Subcutaneous abdominal adipose tissue (tissue), 5 donors: ENCODE measurements around the gene STK35.
"Not testable (repeated sequence)": the region's sequence is repeated elsewhere in the genome, so short reads cannot be mapped to it uniquely, and the experiment has no call there.

Source experiments
- H3K27ac ChIP-seq: one replicate; pipeline ENCODE4 v1.7.0; 2013; ENCODE audit warnings: low read depth, mild to moderate bottlenecking, inconsistent platforms, low read length, moderate library complexity
- H3K27me3 ChIP-seq, 5 donors: one replicate each; pipeline ENCODE4 v1.7.0; 2013; ENCODE audit warnings: low read length in 5 of 5, inconsistent platforms in 1 of 5; ENCODE audit not compliant: control insufficient read depth in 5 of 5, insufficient read depth in 4 of 5
- H3K36me3 ChIP-seq, 5 donors: one replicate each; pipeline ENCODE4 v1.7.0; 2013; ENCODE audit warnings: low read length in 5 of 5; ENCODE audit not compliant: control insufficient read depth in 5 of 5, insufficient read depth in 5 of 5
- H3K4me1 ChIP-seq, 5 donors: one replicate each; pipeline ENCODE4 v1.7.0; 2013; ENCODE audit warnings: low read length in 5 of 5, mild to moderate bottlenecking in 3 of 5, moderate library complexity in 1 of 5; ENCODE audit not compliant: control insufficient read depth in 5 of 5, insufficient read depth in 5 of 5
- H3K4me3 ChIP-seq, 5 donors: one replicate each; pipeline ENCODE4 v1.7.0; 2013; ENCODE audit warnings: low read length in 5 of 5, low read depth in 1 of 5
- H3K9ac ChIP-seq, 5 donors: one replicate each; pipeline ENCODE4 v1.7.0; 2013; ENCODE audit warnings: low read length in 5 of 5, mild to moderate bottlenecking in 4 of 5, moderate library complexity in 3 of 5
- H3K9me3 ChIP-seq, 5 donors: one replicate each; pipeline ENCODE4 v1.7.0; 2013; ENCODE audit warnings: low read length in 5 of 5; ENCODE audit not compliant: control insufficient read depth in 5 of 5
- donor health status: healthy.
- donor health status: healthy.
- donor health status: healthy.
- donor health status: healthy.
- donor health status: healthy.

Gene STK35

GRCh38 chr20:2176946-2177345 lies 75.3 kb downstream of the STK35 start:
- H3K27ac ChIP-seq = no peak overlapping the region
- no peaks in the 10 kb centered on the region for H3K36me3 ChIP-seq
- no peaks in the 10 kb centered on the region for H3K9me3 ChIP-seq
- H3K9ac ChIP-seq = no peak overlapping the region
- peaks cover 0 to 14% (median 3%) of the 10 kb centered on the region in 5 donors for H3K4me1 ChIP-seq
- no peak overlapping the region for H3K4me3 ChIP-seq
- H3K27me3 ChIP-seq = peaks cover 0 to 8% (median 4%) of the 10 kb centered on the region in 5 donors

- Histone ChIP-seq H3K9me3 (no peaks in the 10 kb centered on the region), H3K4me1 (peaks cover 0 to 11% (median 0%) of the 10 kb centered on the region in 5 donors), H3K27me3 (peaks cover 0 to 8% (median 4%) of the 10 kb centered on the region in 5 donors), H3K9ac (no peak overlapping the region), H3K4me3 (no peak overlapping the region), H3K36me3 (no peaks in the 10 kb centered on the region), H3K27ac (no peak overlapping the region)
These were observed 76.9 kb downstream of the STK35 start for GRCh38 chr20:2178318-2179232.

DNA sequence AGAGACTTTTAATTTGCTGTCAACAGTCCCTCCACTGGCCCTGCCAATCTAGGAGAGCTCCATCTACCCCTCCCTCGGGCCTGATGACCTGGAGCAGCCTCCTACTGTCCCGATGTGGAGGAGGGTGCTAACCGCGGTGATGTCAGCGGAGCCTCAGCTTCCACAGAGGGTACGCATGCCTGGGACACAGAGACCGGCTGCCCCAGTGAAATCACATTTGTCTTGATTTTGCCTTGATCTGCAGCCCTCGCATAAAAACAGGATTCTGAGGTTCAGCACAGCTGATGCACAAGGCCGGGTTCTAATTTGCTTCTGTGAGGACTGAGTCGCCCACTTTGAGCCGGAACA lies 77.6 kb downstream of the STK35 start:
- no peak overlapping the region for H3K27ac ChIP-seq

DNA sequence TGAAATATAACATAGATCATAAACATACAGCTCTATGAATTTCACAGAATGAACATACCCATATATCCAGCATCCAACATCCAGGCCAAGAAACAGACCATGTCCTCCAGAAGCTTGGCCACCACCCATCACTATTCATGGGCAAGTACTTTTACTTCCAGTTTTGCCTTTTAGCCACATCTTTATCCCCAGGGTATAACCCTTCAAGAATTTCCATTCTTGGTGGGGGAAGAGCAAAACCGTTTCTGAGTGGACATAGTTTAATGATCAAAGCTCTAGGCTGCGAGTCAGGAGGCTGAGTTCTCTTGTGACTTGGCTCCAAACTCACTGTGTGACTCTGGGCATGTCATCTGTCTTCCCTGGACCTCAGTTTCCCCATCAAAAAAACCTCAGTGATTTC lies 78.3 kb downstream of the STK35 start:
- Histone ChIP-seq H3K4me3 (no peak overlapping the region), H3K4me1 (peaks cover 0 to 11% (median 0%) of the 10 kb centered on the region in 5 donors)

More for the DNA sequence above, 77.6 kb downstream of the STK35 start:
- Histone ChIP-seq H3K36me3 (no peaks in the 10 kb centered on the region), H3K4me3 (no peak overlapping the region), H3K4me1 (peaks cover 0 to 11% (median 0%) of the 10 kb centered on the region in 5 donors), H3K9ac (no peak overlapping the region), H3K27me3 (peaks cover 0 to 8% (median 4%) of the 10 kb centered on the region in 5 donors), H3K9me3 (no peaks in the 10 kb centered on the region)

GRCh38 chr20:2183381-2183780 lies 81.8 kb downstream of the STK35 start:
- peaks cover 0 to 4% (median 0%) of the 10 kb centered on the region in 5 donors for H3K4me1 ChIP-seq
- peaks cover 0 to 10% (median 7%) of the 10 kb centered on the region in 5 donors for H3K9me3 ChIP-seq
- peaks cover 0 to 8% (median 3%) of the 10 kb centered on the region in 5 donors for H3K27me3 ChIP-seq
- H3K9ac ChIP-seq = no peak overlapping the region
- no peak overlapping the region for H3K4me3 ChIP-seq
- no peak overlapping the region for H3K27ac ChIP-seq
- no peaks in the 10 kb centered on the region for H3K36me3 ChIP-seq

More for the DNA sequence above, 78.3 kb downstream of the STK35 start:
- no peaks in the 10 kb centered on the region for H3K9me3 ChIP-seq
- H3K36me3 ChIP-seq = no peaks in the 10 kb centered on the region
- no peak overlapping the region for H3K27ac ChIP-seq
- peaks cover 0 to 8% (median 3%) of the 10 kb centered on the region in 5 donors for H3K27me3 ChIP-seq
- no peak overlapping the region for H3K9ac ChIP-seq

DNA sequence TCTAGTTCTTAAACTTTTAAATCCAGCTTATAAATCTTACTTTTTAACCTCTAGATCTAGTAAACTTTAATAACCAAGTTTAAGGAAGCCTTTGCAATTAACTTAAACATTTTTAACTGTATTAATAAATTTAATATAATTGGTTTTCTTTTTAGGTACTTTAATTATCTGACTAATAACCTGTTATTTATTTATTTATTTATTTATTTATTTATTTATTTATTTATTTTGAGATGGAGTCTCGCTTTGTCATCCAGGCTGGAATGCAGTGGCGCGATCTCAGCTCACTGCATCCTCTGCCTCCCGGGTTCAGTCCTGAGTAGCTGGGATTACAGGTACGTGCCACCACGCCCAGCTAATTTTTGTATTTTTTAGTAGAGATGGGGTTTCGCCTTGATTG lies 83.3 kb downstream of the STK35 start:
- H3K4me3 ChIP-seq = not testable (repeated sequence)

DNA sequence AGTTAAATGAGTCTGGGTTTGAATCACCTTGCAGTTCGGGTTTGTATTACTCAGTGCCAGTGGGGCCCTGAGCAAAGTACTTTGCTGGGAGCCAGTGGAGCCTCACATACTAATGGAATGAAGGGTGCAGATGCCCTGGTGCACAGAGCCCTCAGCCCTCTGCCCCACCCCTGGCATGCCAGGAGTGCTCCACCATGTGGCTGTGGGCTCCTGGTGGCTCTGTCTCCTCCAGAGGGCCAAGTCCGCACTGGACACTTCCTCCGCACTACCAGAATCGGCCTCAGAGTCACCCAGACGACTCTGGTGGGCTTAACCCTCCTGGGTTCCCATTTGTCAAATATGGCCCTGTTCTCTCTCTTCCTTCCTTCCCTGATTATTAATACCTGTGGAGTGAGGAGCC lies 94.0 kb downstream of the STK35 start:
- Histone ChIP-seq H3K36me3 (no peaks in the 10 kb centered on the region), H3K4me1 (no peaks in the 10 kb centered on the region), H3K4me3 (no peak overlapping the region), H3K9me3 (no peaks in the 10 kb centered on the region), H3K9ac (no peak overlapping the region), H3K27me3 (peaks cover 0 to 17% (median 5%) of the 10 kb centered on the region in 5 donors), H3K27ac (no peak overlapping the region)

More for the DNA sequence above, 83.3 kb downstream of the STK35 start:
- not testable (repeated sequence) for H3K4me1 ChIP-seq, H3K9me3 ChIP-seq, H3K9ac ChIP-seq, H3K36me3 ChIP-seq, H3K27me3 ChIP-seq, H3K27ac ChIP-seq

GRCh38 chr20:2197166-2197565 lies 95.5 kb downstream of the STK35 start:
- Histone ChIP-seq H3K27me3 (peaks cover 0 to 19% (median 5%) of the 10 kb centered on the region in 5 donors), H3K9ac (no peak overlapping the region), H3K36me3 (no peaks in the 10 kb centered on the region), H3K9me3 (no peaks in the 10 kb centered on the region), H3K4me3 (no peak overlapping the region), H3K27ac (no peak overlapping the region), H3K4me1 (no peaks in the 10 kb centered on the region)
